ENCODE results near the gene LRIG3. TPM values are rescaled to one million over a fixed set of nuclear protein-coding genes. Genes with fewer than 3 reads are reported as not detected.

LRIG3 gene
- total and polyA plus RNA-seq, 8 donors: 26.8 to 61.1 (median 40.6) TPM

DNA sequence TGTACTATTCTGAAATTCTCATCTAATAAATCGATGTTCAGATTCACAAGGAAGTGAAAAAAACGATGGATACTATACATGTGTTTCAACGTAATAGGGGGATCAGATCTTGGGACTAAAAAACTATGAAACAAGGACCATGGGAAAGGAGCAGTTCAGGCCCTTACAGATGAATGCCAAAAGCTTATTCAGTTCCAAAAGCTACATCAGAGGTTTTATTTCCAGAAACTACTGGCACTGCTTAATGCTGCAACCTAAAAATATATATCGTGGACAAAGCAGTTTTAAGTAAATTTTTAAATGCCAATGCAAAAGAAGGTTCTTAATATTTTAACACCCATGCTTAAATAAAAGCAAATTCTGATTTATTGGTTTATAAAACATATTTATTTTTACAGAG lies 38.5 kb downstream of the LRIG3 start:
- TF ChIP-seq, protein P1, sequence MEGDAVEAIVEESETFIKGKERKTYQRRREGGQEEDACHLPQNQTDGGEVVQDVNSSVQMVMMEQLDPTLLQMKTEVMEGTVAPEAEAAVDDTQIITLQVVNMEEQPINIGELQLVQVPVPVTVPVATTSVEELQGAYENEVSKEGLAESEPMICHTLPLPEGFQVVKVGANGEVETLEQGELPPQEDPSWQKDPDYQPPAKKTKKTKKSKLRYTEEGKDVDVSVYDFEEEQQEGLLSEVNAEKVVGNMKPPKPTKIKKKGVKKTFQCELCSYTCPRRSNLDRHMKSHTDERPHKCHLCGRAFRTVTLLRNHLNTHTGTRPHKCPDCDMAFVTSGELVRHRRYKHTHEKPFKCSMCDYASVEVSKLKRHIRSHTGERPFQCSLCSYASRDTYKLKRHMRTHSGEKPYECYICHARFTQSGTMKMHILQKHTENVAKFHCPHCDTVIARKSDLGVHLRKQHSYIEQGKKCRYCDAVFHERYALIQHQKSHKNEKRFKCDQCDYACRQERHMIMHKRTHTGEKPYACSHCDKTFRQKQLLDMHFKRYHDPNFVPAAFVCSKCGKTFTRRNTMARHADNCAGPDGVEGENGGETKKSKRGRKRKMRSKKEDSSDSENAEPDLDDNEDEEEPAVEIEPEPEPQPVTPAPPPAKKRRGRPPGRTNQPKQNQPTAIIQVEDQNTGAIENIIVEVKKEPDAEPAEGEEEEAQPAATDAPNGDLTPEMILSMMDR (IDR thresholded peaks at IDR 0.05): no peak
- no peak overlapping the region for H3K27ac ChIP-seq
- DNase-seq (no peak), ATAC-seq (no peak)
- no peaks in the 10 kb centered on the region for H3K9me3 ChIP-seq
- H3K4me1 ChIP-seq: no peaks in the 10 kb centered on the region
- intact Hi-C loops (cut with DNase I): no loop called here
- no peak overlapping the region for H3K4me3 ChIP-seq
- H3K36me3 ChIP-seq: peaks cover 0 to 58% of the 10 kb centered on the region in 2 donors
- H3K27me3 ChIP-seq: no peaks in the 10 kb centered on the region

DNA sequence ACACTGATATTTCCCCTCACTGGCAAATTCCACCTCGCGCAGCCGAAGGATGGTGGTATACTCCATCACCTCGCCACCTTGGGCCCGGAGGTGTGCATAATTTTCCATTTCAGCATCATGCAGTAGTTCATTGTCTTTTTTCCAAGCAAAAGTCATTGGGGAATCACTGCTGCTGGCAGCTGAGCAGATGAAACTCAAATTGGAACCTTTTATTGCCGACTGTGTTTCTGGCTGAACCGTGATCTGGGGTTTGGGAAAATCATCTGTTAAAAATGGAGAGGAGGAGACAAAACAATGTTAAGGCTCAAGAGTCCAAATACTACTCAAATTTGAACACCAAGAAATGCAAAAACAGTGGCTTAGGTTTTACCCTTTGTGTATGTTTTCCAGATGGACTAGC lies 39.7 kb downstream of the LRIG3 start:
- H3K27me3 ChIP-seq: no peaks in the 10 kb centered on the region
- H3K9me3 ChIP-seq: no peaks in the 10 kb centered on the region
- peaks cover 0 to 60% of the 10 kb centered on the region in 2 donors for H3K36me3 ChIP-seq
- DNase-seq: no peak
- TF ChIP-seq, protein P1 (IDR thresholded peaks at IDR 0.05): no peak
- no peak for ATAC-seq
- intact Hi-C loops (cut with DNase I): no loop called here
- H3K4me3 ChIP-seq: no peak overlapping the region
- no peaks in the 10 kb centered on the region for H3K4me1 ChIP-seq
- no peak overlapping the region for H3K27ac ChIP-seq

DNA sequence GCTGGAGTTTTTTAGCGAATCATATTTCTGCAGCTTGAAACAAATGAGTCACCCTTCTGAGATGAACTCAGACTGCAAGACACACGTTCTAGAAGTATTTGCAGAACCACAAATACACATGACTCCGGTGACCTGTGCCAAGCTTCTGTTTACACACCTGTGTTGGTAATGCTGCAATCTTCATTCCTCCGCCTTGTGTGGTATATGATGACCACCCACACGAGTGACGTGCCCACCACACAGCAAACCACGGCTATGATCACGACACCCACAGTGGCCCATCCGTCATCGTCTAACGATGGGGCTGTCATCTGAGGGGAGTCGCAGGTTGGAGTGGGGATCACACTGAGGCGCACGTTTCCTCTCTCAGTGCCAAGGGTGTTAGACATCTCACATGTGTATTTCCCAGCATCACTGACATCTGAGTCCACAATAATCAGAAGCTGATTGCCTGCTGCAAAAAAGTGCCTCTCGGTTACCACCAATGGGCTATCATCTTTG lies 43.0 kb downstream of the LRIG3 start:
- no peak for DNase-seq
- no peaks in the 10 kb centered on the region for H3K27me3 ChIP-seq
- H3K9me3 ChIP-seq: no peaks in the 10 kb centered on the region
- H3K27ac ChIP-seq: no peak overlapping the region
- ATAC-seq: peak; percentile 84
- H3K36me3 ChIP-seq: peaks cover 0 to 83% of the 10 kb centered on the region in 2 donors
- H3K4me1 ChIP-seq: no peaks in the 10 kb centered on the region
- intact Hi-C loops (cut with DNase I): no loop called here
- no peak overlapping the region for H3K4me3 ChIP-seq
- TF ChIP-seq, protein P1 (IDR thresholded peaks at IDR 0.05): no peak

DNA sequence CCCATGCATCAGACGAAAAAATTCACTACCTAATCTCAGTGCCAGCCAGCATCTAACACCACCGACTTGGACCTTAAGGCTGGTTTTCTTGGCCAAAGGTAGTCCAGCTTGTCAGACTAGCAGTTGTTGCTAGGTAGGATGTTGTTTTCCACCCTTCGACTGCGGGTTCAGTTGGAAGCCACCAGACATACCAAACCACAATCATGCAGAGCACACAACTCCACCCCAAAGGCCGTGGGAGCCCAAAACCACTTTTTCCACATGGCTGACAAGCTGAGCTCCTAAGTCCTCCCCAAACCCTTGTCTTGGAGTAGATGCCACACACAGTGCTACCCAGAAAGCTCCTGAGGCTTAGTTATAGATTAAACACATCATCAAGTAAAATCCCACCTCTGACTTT lies 46.8 kb downstream of the LRIG3 start:
- Histone ChIP-seq H3K36me3 (peaks cover 0 to 61% of the 10 kb centered on the region in 2 donors), H3K4me1 (no peaks in the 10 kb centered on the region), H3K9me3 (no peaks in the 10 kb centered on the region), H3K27ac (no peak overlapping the region), H3K4me3 (no peak overlapping the region), H3K27me3 (no peaks in the 10 kb centered on the region)
- TF ChIP-seq, protein P1 (IDR thresholded peaks at IDR 0.05): no peak
- DNase-seq (peak in 1 of 4 donors; percentile 37), ATAC-seq (peak; percentile 20)
- intact Hi-C loops (cut with DNase I): no loop called here

- no peak for DNase-seq
- H3K36me3 ChIP-seq: peaks cover 0 to 41% of the 10 kb centered on the region in 2 donors
- no peaks in the 10 kb centered on the region for H3K4me1 ChIP-seq
- intact Hi-C loops (cut with DNase I): no loop called here
- no peak overlapping the region for H3K27ac ChIP-seq
- TF ChIP-seq, protein P1 (IDR thresholded peaks at IDR 0.05): no peak
- no peaks in the 10 kb centered on the region for H3K27me3 ChIP-seq
- ATAC-seq: no peak
- no peaks in the 10 kb centered on the region for H3K9me3 ChIP-seq
- no peak overlapping the region for H3K4me3 ChIP-seq
Observed at GRCh38 chr12:58871556-58871955, 48.7 kb downstream of the LRIG3 start.
